Smooth muscle cell (in vitro differentiated cells): ENCODE measurements around the gene SS18. TPM values are rescaled to one million over a fixed set of nuclear protein-coding genes. Genes with fewer than 3 reads are reported as not detected.
A peak's percentile ranks its signal among the peaks of the same experiment; 100 is the strongest.

Experiments used
- DNase-seq: peaks from one replicate; lab custom pipeline; 2025; ENCODE audit not compliant: unreplicated experiment; lab: John Stamatoyannopoulos, UW
- H2AFZ ChIP-seq: fragments of 200-600 bp; sonication (generic); 2 replicates; pipeline ENCODE4 v1.6.0; 2016; ENCODE audit warnings: antibody characterized with exemption, low read depth, mild to moderate bottlenecking
- H3F3A ChIP-seq: fragments of 200-600 bp; sonication (generic); 2 replicates; pipeline ENCODE4 v1.6.0; 2017; ENCODE audit warnings: antibody characterized with exemption, low read depth
- H3K27ac ChIP-seq: fragments of 200-600 bp; sonication (generic); 2 replicates; pipeline ENCODE4 v1.5.1; 2016; ENCODE audit warnings: low read depth, mild to moderate bottlenecking
- H3K27me3 ChIP-seq: fragments of 200-600 bp; sonication (generic); 2 replicates; pipeline ENCODE4 v1.6.1; 2016; ENCODE audit warnings: low read depth, mild to moderate bottlenecking
- H3K36me3 ChIP-seq: fragments of 200-600 bp; sonication (generic); 2 replicates; pipeline ENCODE4 v1.5.1; 2016; ENCODE audit warnings: low read depth
- H3K4me1 ChIP-seq: fragments of 200-600 bp; sonication (generic); 2 replicates; pipeline ENCODE4 v1.5.1; 2016; ENCODE audit warnings: low read depth
- H3K4me2 ChIP-seq: fragments of 200-600 bp; sonication (generic); 2 replicates; pipeline ENCODE4 v1.6.0; 2016; ENCODE audit warnings: mild to moderate bottlenecking
- H3K4me3 ChIP-seq: fragments of 200-600 bp; sonication (generic); 2 replicates; pipeline ENCODE4 v1.5.1; 2016; ENCODE audit warnings: mild to moderate bottlenecking
- H3K79me2 ChIP-seq: fragments of 200-600 bp; sonication (generic); 2 replicates; pipeline ENCODE4 v1.6.0; 2016; ENCODE audit warnings: low read depth, mild to moderate bottlenecking
- H3K9ac ChIP-seq: fragments of 200-600 bp; sonication (generic); 2 replicates; pipeline ENCODE4 v1.6.0; 2016; ENCODE audit warnings: low read depth
- H3K9me3 ChIP-seq: fragments of 200-600 bp; sonication (generic); replicated peaks from 2 replicates; pipeline ENCODE4 v1.5.1; 2016; ENCODE audit warnings: low read depth
- H4K20me1 ChIP-seq: fragments of 200-600 bp; sonication (generic); 2 replicates; pipeline ENCODE4 v1.6.0; 2016; ENCODE audit warnings: low read depth
- CTCF ChIP-seq: fragments of 200-600 bp; sonication (generic); IDR thresholded peaks from 2 replicates; pipeline ENCODE4 v1.5.1; 2017; ENCODE audit warnings: borderline replicate concordance, mild to moderate bottlenecking, antibody characterized with exemption; ENCODE audit not compliant: insufficient read depth, poor library complexity, severe bottlenecking
- WGBS: methylation state at CpG from one replicate; pipeline ENCODE4 v1.1.7; 2016; ENCODE audit warnings: low lambda C conversion rate; 5-methylcytosine and 5-hydroxymethylcytosine counted together
- polyA plus RNA-seq: library from polyadenylated mRNA; unstranded; fragments of >200 nt; fragmentation: Nextera tagmentation; extraction: Ambion mirVana; gene quantifications from 2 replicates; pipeline ENCODE4 v1.2.1, GENCODE V29; 2016
- total RNA-seq: library from RNA; depleted of rRNA; stranded (reverse); fragments of >200 nt; gene quantifications from 2 replicates; pipeline ENCODE4 v1.2.3, GENCODE V29; 2014

SS18 gene
- total and polyA plus RNA-seq, 2 experiments from 2014 or later: 109 to 180 TPM

GRCh38 chr18:26017929-26018328 lies 72.5 kb downstream of the SS18 start:
- Histone ChIP-seq H3K27me3 (no peaks in the 10 kb centered on the region), H3K79me2 (peaks cover 3% of the 10 kb centered on the region), H3K4me2 (no peak overlapping the region), H3K36me3 (peaks cover 26% of the 10 kb centered on the region), H4K20me1 (peaks cover 23% of the 10 kb centered on the region), H3F3A (no peaks in the 10 kb centered on the region), H3K27ac (no peak overlapping the region), H2AFZ (no peak overlapping the region), H3K4me1 (no peaks in the 10 kb centered on the region), H3K4me3 (no peak overlapping the region), H3K9me3 (no peaks in the 10 kb centered on the region), H3K9ac (no peak overlapping the region)
- TF ChIP-seq CTCF: peak; percentile 28
- no peak for DNase-seq

GRCh38 chr18:26014462-26014861 lies 76.0 kb downstream of the SS18 start:
- peaks cover 3% of the 10 kb centered on the region for H3K79me2 ChIP-seq
- no peak overlapping the region for H3K4me2 ChIP-seq
- H3F3A ChIP-seq: no peaks in the 10 kb centered on the region
- no peak overlapping the region for H3K4me3 ChIP-seq
- no peaks in the 10 kb centered on the region for H3K9me3 ChIP-seq
- no peaks in the 10 kb centered on the region for H3K4me1 ChIP-seq
- H2AFZ ChIP-seq: no peak overlapping the region
- H3K9ac ChIP-seq: no peak overlapping the region
- H4K20me1 ChIP-seq: peaks cover 8% of the 10 kb centered on the region
- H3K27ac ChIP-seq: no peak overlapping the region
- peaks cover 10% of the 10 kb centered on the region for H3K36me3 ChIP-seq
- DNase-seq: no peak
- no peaks in the 10 kb centered on the region for H3K27me3 ChIP-seq
- no peak for TF ChIP-seq CTCF

- H3K4me1 ChIP-seq: no peaks in the 10 kb centered on the region
- H3K36me3 ChIP-seq: no peaks in the 10 kb centered on the region
- H3K9me3 ChIP-seq: no peaks in the 10 kb centered on the region
- no peak overlapping the region for H2AFZ ChIP-seq
- no peak overlapping the region for H3K27ac ChIP-seq
- no peak overlapping the region for H3K4me2 ChIP-seq
- TF ChIP-seq CTCF: no peak
- no peaks in the 10 kb centered on the region for H3K27me3 ChIP-seq
- H4K20me1 ChIP-seq: no peaks in the 10 kb centered on the region
- DNase-seq: no peak
- H3K4me3 ChIP-seq: no peak overlapping the region
- 97% methylated on average over 1 of the region's 1 CpG for WGBS
- H3K9ac ChIP-seq: no peak overlapping the region
- no peaks in the 10 kb centered on the region for H3F3A ChIP-seq
- no peaks in the 10 kb centered on the region for H3K79me2 ChIP-seq
Measured at GRCh38 chr18:26008619-26009018, 81.8 kb downstream of the SS18 start.

GRCh38 chr18:26008096-26008495 lies 82.3 kb downstream of the SS18 start:
- Histone ChIP-seq H3K27ac (no peak overlapping the region), H2AFZ (no peak overlapping the region), H3K79me2 (no peaks in the 10 kb centered on the region), H3K9ac (no peak overlapping the region), H3K9me3 (no peaks in the 10 kb centered on the region), H3K4me1 (no peaks in the 10 kb centered on the region), H3K4me2 (no peak overlapping the region), H3K36me3 (no peaks in the 10 kb centered on the region), H4K20me1 (no peaks in the 10 kb centered on the region), H3F3A (no peaks in the 10 kb centered on the region), H3K4me3 (no peak overlapping the region), H3K27me3 (no peaks in the 10 kb centered on the region)
- 95% methylated on average over 1 of the region's 1 CpG for WGBS
- no peak for TF ChIP-seq CTCF
- DNase-seq: no peak
